HG02840 (cell line): ENCODE data around the gene ADK.

Experiments
- ATAC-seq: cut with Tn5 transposase; IDR thresholded peaks from one replicate; pipeline ENCODE4 v1.9.1; 2021; ENCODE audit warnings: mild to moderate bottlenecking, moderate library complexity, moderate number of reproducible peaks; ENCODE audit not compliant: unreplicated experiment, low FRiP score

Gene ADK

GRCh38 chr10:74752371-74753040, 601.5 kb downstream of the ADK start:
- ATAC-seq = no peak

- no peak for ATAC-seq
Observed at GRCh38 chr10:74753442-74754211, 602.6 kb downstream of the ADK start.

GRCh38 chr10:74754381-74754821, 603.4 kb downstream of the ADK start:
- ATAC-seq = no peak

- no peak for ATAC-seq
Observed at GRCh38 chr10:74755273-74755672, 604.3 kb downstream of the ADK start.
